IPS-15b (cell line): ENCODE measurements around the gene ASNSD1.
"Not testable (repeated sequence)": the region's sequence is repeated elsewhere in the genome, so short reads cannot be mapped to it uniquely, and the experiment has no call there.

Experiments
- H3K27me3 ChIP-seq: one replicate; pipeline ENCODE4 v1.6.1; 2013; ENCODE audit warnings: low read length; ENCODE audit not compliant: control insufficient read depth, insufficient read depth
- H3K36me3 ChIP-seq: one replicate; pipeline ENCODE4 v1.6.1; 2013; ENCODE audit warnings: low read length; ENCODE audit not compliant: control insufficient read depth, insufficient read depth
- H3K4me1 ChIP-seq: one replicate; pipeline ENCODE4 v1.6.1; 2013; ENCODE audit warnings: mild to moderate bottlenecking, low read length; ENCODE audit not compliant: control insufficient read depth, insufficient read depth
- H3K4me3 ChIP-seq: one replicate; pipeline ENCODE4 v1.5.1; 2013; ENCODE audit warnings: low read depth, low read length
- H3K9ac ChIP-seq: one replicate; pipeline ENCODE4 v1.6.1; 2013; ENCODE audit warnings: low read depth, mild to moderate bottlenecking, low read length
- H3K9me3 ChIP-seq: one replicate; pipeline ENCODE4 v1.6.1; 2013; ENCODE audit warnings: mild to moderate bottlenecking, low read length; ENCODE audit not compliant: control insufficient read depth, insufficient read depth

ASNSD1 gene

GRCh38 chr2:189674374-189675112, 13.3 kb downstream of the ASNSD1 start, which contains the start of gene ANKAR:
TSS of gene ANKAR (plus strand) at chr2:189674670. CDS start at chr2:189676491, 1,821 bp downstream.
- H3K27me3 ChIP-seq = peaks cover 11% of the 10 kb centered on the region
- peak within 1 kb of the TSS; percentile 91 for H3K9ac ChIP-seq
- H3K4me3 ChIP-seq = peak within 1 kb of the TSS; percentile 87
- no peaks in the 10 kb centered on the region for H3K9me3 ChIP-seq
- no peaks in the 10 kb centered on the region for H3K36me3 ChIP-seq
- H3K4me1 ChIP-seq = peaks cover 4% of the 10 kb centered on the region

- Histone ChIP-seq H3K4me3 (no peak overlapping the region), H3K9ac (no peak overlapping the region), H3K9me3 (no peaks in the 10 kb centered on the region), H3K36me3 (no peaks in the 10 kb centered on the region), H3K27me3 (peaks cover 11% of the 10 kb centered on the region), H3K4me1 (peaks cover 4% of the 10 kb centered on the region)
Observed at GRCh38 chr2:189676471-189676870, 15.2 kb downstream of the ASNSD1 start.

- no peaks in the 10 kb centered on the region for H3K4me1 ChIP-seq
- H3K4me3 ChIP-seq = no peak overlapping the region
- no peak overlapping the region for H3K9ac ChIP-seq
- H3K27me3 ChIP-seq = peaks cover 2% of the 10 kb centered on the region
- no peaks in the 10 kb centered on the region for H3K9me3 ChIP-seq
- H3K36me3 ChIP-seq = no peaks in the 10 kb centered on the region
Observed at GRCh38 chr2:189679226-189679625, 18.0 kb downstream of the ASNSD1 start.

- Histone ChIP-seq H3K4me3 (no peak overlapping the region), H3K36me3 (no peaks in the 10 kb centered on the region), H3K9ac (no peak overlapping the region), H3K9me3 (no peaks in the 10 kb centered on the region), H3K27me3 (peaks cover 2% of the 10 kb centered on the region), H3K4me1 (no peaks in the 10 kb centered on the region)
Observed at GRCh38 chr2:189681203-189681602, 19.9 kb downstream of the ASNSD1 start.

GRCh38 chr2:189681903-189682302, 20.6 kb downstream of the ASNSD1 start:
- Histone ChIP-seq H3K36me3 (no peaks in the 10 kb centered on the region), H3K27me3 (peaks cover 2% of the 10 kb centered on the region), H3K4me1 (no peaks in the 10 kb centered on the region)

GRCh38 chr2:189683348-189683747, 22.1 kb downstream of the ASNSD1 start:
- H3K9ac ChIP-seq = no peak overlapping the region

More at GRCh38 chr2:189681903-189682302, 20.6 kb downstream of the ASNSD1 start:
- Histone ChIP-seq H3K9ac (no peak overlapping the region), H3K9me3 (no peaks in the 10 kb centered on the region), H3K4me3 (no peak overlapping the region)

GRCh38 chr2:189684811-189685210, 23.6 kb downstream of the ASNSD1 start:
- no peaks in the 10 kb centered on the region for H3K36me3 ChIP-seq
- peaks cover 2% of the 10 kb centered on the region for H3K27me3 ChIP-seq
- H3K4me1 ChIP-seq = no peaks in the 10 kb centered on the region
- no peak overlapping the region for H3K9ac ChIP-seq
- H3K9me3 ChIP-seq = no peaks in the 10 kb centered on the region
- no peak overlapping the region for H3K4me3 ChIP-seq

More at GRCh38 chr2:189683348-189683747, 22.1 kb downstream of the ASNSD1 start:
- peaks cover 2% of the 10 kb centered on the region for H3K27me3 ChIP-seq
- H3K4me3 ChIP-seq = no peak overlapping the region
- H3K36me3 ChIP-seq = no peaks in the 10 kb centered on the region
- H3K9me3 ChIP-seq = no peaks in the 10 kb centered on the region
- H3K4me1 ChIP-seq = no peaks in the 10 kb centered on the region

GRCh38 chr2:189685540-189686229, 24.4 kb downstream of the ASNSD1 start:
- H3K9me3 ChIP-seq = no peaks in the 10 kb centered on the region
- H3K27me3 ChIP-seq = peaks cover 2% of the 10 kb centered on the region
- no peak overlapping the region for H3K9ac ChIP-seq
- H3K4me3 ChIP-seq = no peak overlapping the region
- H3K4me1 ChIP-seq = no peaks in the 10 kb centered on the region
- no peaks in the 10 kb centered on the region for H3K36me3 ChIP-seq

GRCh38 chr2:189687796-189688195, 26.5 kb downstream of the ASNSD1 start:
- H3K9me3 ChIP-seq, H3K36me3 ChIP-seq, H3K4me3 ChIP-seq, H3K9ac ChIP-seq, H3K27me3 ChIP-seq, H3K4me1 ChIP-seq: not testable (repeated sequence)

GRCh38 chr2:189696223-189696622, 35.0 kb downstream of the ASNSD1 start:
- Histone ChIP-seq H3K4me3 (no peak overlapping the region), H3K4me1 (no peaks in the 10 kb centered on the region), H3K9me3 (no peaks in the 10 kb centered on the region)

GRCh38 chr2:189698020-189698887, 37.0 kb downstream of the ASNSD1 start:
- Histone ChIP-seq H3K9me3 (no peaks in the 10 kb centered on the region), H3K27me3 (no peaks in the 10 kb centered on the region), H3K4me3 (peak overlapping the region; percentile 31), H3K36me3 (no peaks in the 10 kb centered on the region), H3K9ac (no peak overlapping the region), H3K4me1 (no peaks in the 10 kb centered on the region)

More at GRCh38 chr2:189696223-189696622, 35.0 kb downstream of the ASNSD1 start:
- no peaks in the 10 kb centered on the region for H3K27me3 ChIP-seq
- H3K36me3 ChIP-seq = no peaks in the 10 kb centered on the region
- no peak overlapping the region for H3K9ac ChIP-seq
